Measurements from ENCODE around the gene LST1. TPM values are rescaled to one million over a fixed set of nuclear protein-coding genes. Genes with fewer than 3 reads are reported as not detected.

LST1 gene
- total RNA-seq = not detected in 2 replicates

DNA sequence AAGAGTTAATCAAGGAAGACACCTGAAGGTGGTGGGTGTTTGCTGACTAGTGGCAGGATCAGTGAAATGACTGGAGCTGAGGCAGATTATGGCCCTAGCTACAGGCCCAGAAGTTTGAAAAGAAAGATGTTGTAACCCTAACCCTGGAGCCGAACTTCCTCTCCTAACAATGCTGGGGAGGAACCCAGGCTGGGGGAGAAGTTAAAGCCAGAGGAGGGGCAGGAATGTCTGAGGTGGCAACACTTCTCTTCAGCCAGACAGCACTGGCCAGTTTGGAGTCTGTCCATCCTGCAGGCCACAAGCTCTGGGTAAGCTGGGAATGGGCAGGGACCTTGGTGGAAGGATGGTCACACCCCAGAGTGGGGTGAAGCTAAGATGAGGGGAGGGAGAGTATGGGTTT is at the start of gene LST1:
Gene LST1 (plus strand): TSS at position 270 of the 400 bp plus-strand sequence. CDS start 1,023 bp downstream, outside the sequence.

DNA sequence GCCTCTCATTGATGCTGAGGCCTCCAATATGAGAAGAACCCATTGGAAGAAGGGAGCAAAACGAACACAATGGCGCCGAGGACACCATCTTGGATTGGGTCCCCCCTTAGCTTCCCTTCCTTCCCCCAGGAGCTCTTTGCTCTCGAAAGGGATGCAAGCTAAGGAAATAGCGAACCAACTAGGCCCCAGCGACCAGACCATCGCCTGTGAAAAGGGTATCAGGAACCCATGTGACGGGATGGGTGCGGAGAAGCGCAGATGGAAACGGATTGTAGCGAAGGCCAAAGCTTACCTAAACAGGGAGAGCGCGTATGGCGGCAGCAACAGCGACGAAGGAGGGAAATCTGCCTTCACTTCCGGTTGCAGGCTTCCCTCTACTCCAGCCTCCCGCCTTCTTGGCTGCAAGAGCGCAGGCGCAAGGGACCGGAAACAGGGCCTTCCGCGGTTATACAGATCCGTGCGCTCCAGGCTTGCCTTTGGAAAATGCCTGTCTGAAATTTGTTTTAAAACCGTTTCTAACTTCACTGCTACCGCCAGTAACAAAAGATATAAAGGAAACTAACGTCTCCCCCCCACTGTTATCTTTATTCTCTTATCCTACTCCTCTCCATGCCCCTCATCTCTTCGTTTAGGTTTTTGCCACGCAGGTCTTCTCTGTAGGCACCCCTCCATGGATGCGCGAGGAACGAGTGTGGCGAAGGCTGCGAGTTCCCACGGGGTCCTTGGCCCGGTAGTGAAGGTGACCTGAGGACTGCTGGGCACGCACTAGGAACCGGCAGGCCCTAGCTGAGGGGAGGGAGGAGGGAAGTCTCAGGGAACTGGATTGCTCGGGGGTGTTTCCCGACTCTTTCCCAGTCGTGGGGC is 44.2 kb upstream of the LST1 start, which contains the start of gene DDX39B:
Gene DDX39B (minus strand): TSS at position 346 of the 864 bp plus-strand sequence. CDS start 1,471 bp downstream, outside the sequence.

DNA sequence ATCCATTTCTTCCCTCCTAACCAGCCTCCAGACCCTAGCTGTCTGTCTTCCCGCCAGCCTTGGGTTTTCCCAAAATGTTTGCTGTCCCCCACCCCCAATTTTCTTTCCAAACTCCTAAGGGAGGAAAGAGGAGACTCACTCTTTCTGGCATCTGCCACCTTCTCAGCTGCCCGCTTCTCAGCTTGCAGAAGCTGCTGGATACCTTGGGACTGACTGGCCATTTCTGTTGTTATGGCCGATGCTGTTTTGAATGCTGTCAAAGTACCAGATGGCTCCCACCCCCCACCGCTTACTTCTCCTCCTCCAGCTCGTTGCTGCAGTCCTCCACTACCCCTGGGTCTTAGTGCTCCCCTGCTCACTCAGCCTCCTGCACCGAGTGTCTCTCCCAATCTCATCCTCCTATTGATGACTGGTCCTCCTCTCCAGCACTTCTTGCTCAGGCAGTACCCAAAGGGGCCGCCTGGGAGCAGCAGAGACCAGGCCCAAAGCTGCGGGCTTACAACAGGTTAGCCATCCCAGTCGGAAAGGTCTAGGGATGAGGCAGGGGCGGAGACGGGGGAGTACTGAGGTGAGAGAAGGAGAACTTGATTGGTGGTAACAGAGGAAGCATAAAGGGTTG is 39.6 kb upstream of the LST1 start, which contains the start of gene ATP6V1G2:
Gene ATP6V1G2 (minus strand): TSS at position 270 of the 619 bp plus-strand sequence. CDS start 49 bp downstream, at position 221.

DNA sequence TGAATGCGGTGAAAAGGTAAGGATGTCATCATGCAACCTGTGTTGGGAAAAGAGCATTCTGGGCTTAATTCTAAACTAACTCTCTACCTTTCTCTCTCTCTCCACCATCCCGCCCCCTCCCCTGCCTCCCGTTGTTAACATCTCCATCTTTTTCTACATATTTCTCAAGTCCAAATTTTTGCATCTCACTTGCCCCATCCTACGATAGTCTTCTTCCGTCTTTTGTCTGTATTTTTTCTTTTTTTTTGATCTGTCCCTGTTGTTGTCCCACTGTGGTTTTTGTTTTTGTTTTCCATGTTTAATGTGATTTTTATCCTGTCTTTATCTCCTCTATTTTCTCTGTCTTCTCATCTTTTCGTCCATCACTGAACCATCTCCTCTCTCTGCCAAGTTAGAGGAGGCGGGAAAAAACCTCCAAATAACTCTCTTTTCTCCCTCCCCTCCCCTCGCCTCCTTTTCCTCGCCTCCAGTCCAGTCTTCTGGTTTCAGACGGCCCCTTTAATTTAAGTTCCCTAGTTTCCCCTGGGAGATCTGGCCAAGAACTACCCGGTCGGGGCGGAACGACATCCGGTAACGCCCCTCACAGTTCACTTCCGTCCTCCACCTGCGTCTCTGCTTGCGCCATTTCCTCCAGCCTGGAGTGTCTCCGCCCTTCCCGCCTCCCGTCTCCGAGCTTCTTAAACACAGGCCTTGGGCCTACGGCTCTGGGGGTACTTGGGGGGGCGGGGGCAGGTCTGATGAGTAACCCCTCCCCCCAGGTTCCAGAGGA is 38.9 kb upstream of the LST1 start, which contains the start of gene NFKBIL1:
Gene NFKBIL1 (plus strand): TSS at position 651 of the 769 bp plus-strand sequence. CDS start 87 bp downstream, at position 738.

DNA sequence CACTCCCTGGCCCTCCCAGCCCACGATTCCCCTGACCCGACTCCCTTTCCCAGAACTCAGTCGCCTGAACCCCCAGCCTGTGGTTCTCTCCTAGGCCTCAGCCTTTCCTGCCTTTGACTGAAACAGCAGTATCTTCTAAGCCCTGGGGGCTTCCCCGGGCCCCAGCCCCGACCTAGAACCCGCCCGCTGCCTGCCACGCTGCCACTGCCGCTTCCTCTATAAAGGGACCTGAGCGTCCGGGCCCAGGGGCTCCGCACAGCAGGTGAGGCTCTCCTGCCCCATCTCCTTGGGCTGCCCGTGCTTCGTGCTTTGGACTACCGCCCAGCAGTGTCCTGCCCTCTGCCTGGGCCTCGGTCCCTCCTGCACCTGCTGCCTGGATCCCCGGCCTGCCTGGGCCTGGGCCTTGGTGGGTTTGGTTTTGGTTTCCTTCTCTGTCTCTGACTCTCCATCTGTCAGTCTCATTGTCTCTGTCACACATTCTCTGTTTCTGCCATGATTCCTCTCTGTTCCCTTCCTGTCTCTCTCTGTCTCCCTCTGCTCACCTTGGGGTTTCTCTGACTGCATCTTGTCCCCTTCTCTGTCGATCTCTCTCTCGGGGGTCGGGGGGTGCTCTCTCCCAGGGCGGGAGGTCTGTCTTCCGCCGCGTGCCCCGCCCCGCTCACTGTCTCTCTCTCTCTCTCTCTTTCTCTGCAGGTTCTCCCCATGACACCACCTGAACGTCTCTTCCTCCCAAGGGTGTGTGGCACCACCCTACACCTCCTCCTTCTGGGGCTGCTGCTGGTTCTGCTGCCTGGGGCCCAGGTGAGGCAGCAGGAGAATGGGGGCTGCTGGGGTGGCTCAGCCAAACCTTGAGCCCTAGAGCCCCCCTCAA is 13.8 kb upstream of the LST1 start, which contains the start of gene LTA:
Gene LTA (plus strand): TSS at position 249 of the 871 bp plus-strand sequence. CDS start 454 bp downstream, at position 703.

DNA sequence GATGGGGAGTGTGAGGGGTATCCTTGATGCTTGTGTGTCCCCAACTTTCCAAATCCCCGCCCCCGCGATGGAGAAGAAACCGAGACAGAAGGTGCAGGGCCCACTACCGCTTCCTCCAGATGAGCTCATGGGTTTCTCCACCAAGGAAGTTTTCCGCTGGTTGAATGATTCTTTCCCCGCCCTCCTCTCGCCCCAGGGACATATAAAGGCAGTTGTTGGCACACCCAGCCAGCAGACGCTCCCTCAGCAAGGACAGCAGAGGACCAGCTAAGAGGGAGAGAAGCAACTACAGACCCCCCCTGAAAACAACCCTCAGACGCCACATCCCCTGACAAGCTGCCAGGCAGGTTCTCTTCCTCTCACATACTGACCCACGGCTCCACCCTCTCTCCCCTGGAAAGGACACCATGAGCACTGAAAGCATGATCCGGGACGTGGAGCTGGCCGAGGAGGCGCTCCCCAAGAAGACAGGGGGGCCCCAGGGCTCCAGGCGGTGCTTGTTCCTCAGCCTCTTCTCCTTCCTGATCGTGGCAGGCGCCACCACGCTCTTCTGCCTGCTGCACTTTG is 10.7 kb upstream of the LST1 start, which contains the start of gene TNF:
Gene TNF (plus strand): TSS at position 231 of the 567 bp plus-strand sequence. CDS start 177 bp downstream, at position 408.

DNA sequence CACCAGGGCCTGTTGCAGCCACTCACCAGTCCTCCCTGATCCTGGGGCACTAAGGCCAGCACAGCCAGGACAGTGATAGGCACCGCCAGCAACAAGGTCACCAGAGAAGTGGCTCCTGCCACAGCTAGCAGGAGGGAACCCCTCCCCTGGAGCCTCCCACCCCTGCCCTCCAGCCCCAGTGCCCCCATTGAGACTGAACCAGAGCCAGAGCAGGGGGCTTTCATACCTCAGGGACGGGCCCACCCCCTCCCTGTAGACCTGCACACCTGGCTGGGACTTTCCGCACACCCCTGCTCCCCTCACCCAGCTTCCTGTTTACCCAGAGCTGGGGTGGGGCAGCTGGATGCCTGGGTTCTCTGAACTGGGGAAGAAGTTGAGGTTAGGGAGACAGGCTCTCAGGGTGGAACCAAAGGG is 3.8 kb upstream of the LST1 start, which contains the start of gene LTB:
Gene LTB (minus strand): TSS at position 195 of the 414 bp plus-strand sequence. CDS start 7 bp downstream, at position 188.

DNA sequence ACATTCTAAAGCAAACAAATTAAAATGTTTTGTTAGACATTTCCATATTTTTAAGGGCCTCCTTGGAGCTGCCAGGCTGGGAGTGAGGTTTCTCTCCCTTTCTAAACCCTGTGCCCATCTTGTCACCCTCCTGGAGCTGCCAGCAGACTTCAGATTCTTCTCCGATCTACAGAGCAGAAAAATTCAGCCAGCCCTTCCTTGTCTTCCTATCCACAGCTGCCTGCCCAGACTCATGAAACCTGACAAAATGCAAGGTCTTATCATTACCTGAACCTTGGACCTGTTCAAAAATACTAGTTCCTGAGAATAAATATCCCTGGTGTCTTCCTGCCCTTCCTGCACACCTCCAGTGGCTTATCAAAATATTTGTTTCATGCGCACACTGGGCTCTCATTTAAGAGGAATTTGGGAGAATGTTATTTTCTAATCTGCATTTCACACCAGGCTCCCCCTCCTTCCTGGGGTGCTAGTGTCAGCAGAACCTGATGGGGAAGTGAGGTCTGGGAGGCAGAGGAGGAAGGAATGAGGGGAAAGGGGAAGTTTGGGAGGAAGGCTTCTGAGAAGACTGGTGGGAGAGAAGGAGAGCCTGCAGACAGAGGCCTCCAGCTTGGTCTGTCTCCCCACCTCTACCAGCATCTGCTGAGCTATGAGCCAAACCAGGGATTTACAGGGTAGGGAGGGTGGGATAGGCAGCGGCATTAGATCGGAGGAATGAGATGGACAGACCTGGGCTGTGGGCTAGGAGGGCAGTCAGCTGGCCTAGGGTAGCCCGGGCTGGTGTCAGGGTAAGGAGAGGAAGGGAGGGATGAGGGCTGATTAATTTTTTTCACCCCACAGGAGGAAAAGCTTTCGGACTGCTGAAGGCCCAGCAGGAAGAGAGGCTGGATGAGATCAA is 28.9 kb downstream of the LST1 start, which contains the start of gene AIF1:
Gene AIF1 (plus strand): TSS at position 551 of the 895 bp plus-strand sequence. CDS start 96 bp downstream, at position 647.

DNA sequence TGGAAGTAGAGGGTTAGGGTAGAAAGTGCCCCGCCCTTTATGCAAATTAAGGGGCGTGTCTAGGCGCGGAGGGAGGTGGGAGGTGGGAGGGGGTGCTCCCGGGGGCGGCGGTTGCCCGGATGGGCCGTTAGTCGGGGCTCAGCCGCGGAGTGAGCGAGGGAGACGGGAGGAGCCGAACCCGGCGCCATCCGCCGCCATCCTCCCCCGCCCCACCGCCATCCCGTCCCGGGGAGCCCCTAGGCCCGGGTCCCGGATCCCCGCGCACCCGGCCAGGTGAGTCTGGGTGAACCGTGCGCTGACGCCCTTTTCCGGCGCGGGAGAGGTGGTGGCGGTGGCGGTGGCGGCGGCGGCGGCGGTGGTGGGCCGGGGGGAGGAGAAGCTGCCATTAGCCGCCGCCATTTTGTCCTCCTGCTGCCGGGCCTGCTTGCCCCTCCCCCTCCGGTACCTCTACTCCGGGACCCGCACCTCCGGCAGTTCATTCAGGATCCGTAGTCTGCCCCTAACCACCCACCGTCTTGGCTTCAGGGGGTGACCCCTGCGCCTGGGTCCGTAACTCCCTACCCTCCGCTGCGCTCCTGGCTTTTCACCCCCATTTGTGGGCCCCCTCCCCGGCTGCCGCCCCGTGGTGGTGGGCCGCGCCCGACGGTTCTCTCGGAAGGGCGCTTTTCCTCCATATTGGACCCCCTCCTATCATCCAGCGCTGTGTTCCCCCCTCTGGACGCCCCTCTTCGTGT is 34.7 kb downstream of the LST1 start, which contains the start of gene PRRC2A:
Gene PRRC2A (plus strand): TSS at position 130 of the 734 bp plus-strand sequence. CDS start 2,075 bp downstream, outside the sequence.

Other genes with a start within 250 kb of the LST1 start
- gene HLA-B, start 229.1 kb upstream of the LST1 start, total RNA-seq = 276 and 296 TPM in 2 replicates
- gene MICA, start 182.7 kb upstream of the LST1 start, total RNA-seq = 104 and 132 TPM in 2 replicates
- gene MICB, start 88.1 kb upstream of the LST1 start, total RNA-seq = 25.7 and 26.2 TPM in 2 replicates
- gene MCCD1, start 57.3 kb upstream of the LST1 start, total RNA-seq = not detected in 2 replicates
- gene DDX39B, start 44.3 kb upstream of the LST1 start, total RNA-seq = 564 and 622 TPM in 2 replicates
- 0.18 and 0.58 TPM in 2 replicates for gene ATP6V1G2, start 39.7 kb upstream of the LST1 start, total RNA-seq
- 22.0 and 28.5 TPM in 2 replicates for gene NFKBIL1, start 38.7 kb upstream of the LST1 start, total RNA-seq
- gene LTA, start 14.0 kb upstream of the LST1 start, total RNA-seq = not detected in 2 replicates
- gene TNF, start 10.7 kb upstream of the LST1 start, total RNA-seq = not detected in 2 replicates
- not detected in 2 replicates for gene LTB, start 3.9 kb upstream of the LST1 start, total RNA-seq
- not detected in 2 replicates for gene NCR3, start 6.7 kb downstream of the LST1 start, total RNA-seq
- gene AIF1, start 29.0 kb downstream of the LST1 start, total RNA-seq = not detected in 2 replicates
- 77.8 and 81.9 TPM in 2 replicates for gene PRRC2A, start 34.4 kb downstream of the LST1 start, total RNA-seq
- 241 and 292 TPM in 2 replicates for gene BAG6, start 66.4 kb downstream of the LST1 start, total RNA-seq
- gene APOM, start 69.6 kb downstream of the LST1 start, total RNA-seq = 1.4 and 1.7 TPM in 2 replicates
- 17.0 and 20.9 TPM in 2 replicates for gene C6orf47, start 74.5 kb downstream of the LST1 start, total RNA-seq
- gene GPANK1, start 78.7 kb downstream of the LST1 start, total RNA-seq = 12.4 and 16.1 TPM in 2 replicates
- gene CSNK2B, start 79.8 kb downstream of the LST1 start, total RNA-seq = 281 and 300 TPM in 2 replicates
- gene LY6G5B, start 83.7 kb downstream of the LST1 start, total RNA-seq = 0.58 and 2.7 TPM in 2 replicates
- 0.29 and 1.1 TPM in 2 replicates for gene LY6G5C, start 94.8 kb downstream of the LST1 start, total RNA-seq
- gene ABHD16A, start 117.0 kb downstream of the LST1 start, total RNA-seq = 41.6 and 52.5 TPM in 2 replicates
- gene LY6G6F, start 120.6 kb downstream of the LST1 start, total RNA-seq = not detected in 2 replicates
- not detected in 2 replicates for gene LY6G6D, start 129.1 kb downstream of the LST1 start, total RNA-seq
- not detected in 2 replicates for gene LY6G6C, start 135.5 kb downstream of the LST1 start, total RNA-seq
- gene MPIG6B, start 137.1 kb downstream of the LST1 start, total RNA-seq = not detected in 2 replicates
- gene DDAH2, start 143.0 kb downstream of the LST1 start, total RNA-seq = 63.1 and 65.7 TPM in 2 replicates
- gene CLIC1, start 150.3 kb downstream of the LST1 start, total RNA-seq = 1,096 and 1,127 TPM in 2 replicates
- 7.8 and 16.7 TPM in 2 replicates for gene MSH5, start 153.7 kb downstream of the LST1 start, total RNA-seq
- 1.8 and 2.3 TPM in 2 replicates for gene SAPCD1, start 176.4 kb downstream of the LST1 start, total RNA-seq
- gene VWA7, start 191.1 kb downstream of the LST1 start, total RNA-seq = under 0.01 TPM in 1 of 2 replicates, not detected in the other
- gene VARS1, start 209.5 kb downstream of the LST1 start, total RNA-seq = 102 and 105 TPM in 2 replicates
- gene LSM2, start 220.7 kb downstream of the LST1 start, total RNA-seq = 85.3 and 118 TPM in 2 replicates
- 0.29 and 0.35 TPM in 2 replicates for gene HSPA1L, start 229.0 kb downstream of the LST1 start, total RNA-seq
- 38.1 and 41.2 TPM in 2 replicates for gene HSPA1A, start 229.3 kb downstream of the LST1 start, total RNA-seq
- gene HSPA1B, start 241.5 kb downstream of the LST1 start, total RNA-seq = 59.4 and 73.5 TPM in 2 replicates